NCI-H187 treated with DMSO at 0.1 percent for 48 hours (cell line): ENCODE data around the gene SLCO4C1.
"Not testable (repeated sequence)": the region's sequence is repeated elsewhere in the genome, so short reads cannot be mapped to it uniquely, and the experiment has no call there.

ENCODE experiments used
- DNase-seq: peaks from one replicate; lab custom pipeline; 2025; lab: John Stamatoyannopoulos, UW

Gene SLCO4C1, protein sequence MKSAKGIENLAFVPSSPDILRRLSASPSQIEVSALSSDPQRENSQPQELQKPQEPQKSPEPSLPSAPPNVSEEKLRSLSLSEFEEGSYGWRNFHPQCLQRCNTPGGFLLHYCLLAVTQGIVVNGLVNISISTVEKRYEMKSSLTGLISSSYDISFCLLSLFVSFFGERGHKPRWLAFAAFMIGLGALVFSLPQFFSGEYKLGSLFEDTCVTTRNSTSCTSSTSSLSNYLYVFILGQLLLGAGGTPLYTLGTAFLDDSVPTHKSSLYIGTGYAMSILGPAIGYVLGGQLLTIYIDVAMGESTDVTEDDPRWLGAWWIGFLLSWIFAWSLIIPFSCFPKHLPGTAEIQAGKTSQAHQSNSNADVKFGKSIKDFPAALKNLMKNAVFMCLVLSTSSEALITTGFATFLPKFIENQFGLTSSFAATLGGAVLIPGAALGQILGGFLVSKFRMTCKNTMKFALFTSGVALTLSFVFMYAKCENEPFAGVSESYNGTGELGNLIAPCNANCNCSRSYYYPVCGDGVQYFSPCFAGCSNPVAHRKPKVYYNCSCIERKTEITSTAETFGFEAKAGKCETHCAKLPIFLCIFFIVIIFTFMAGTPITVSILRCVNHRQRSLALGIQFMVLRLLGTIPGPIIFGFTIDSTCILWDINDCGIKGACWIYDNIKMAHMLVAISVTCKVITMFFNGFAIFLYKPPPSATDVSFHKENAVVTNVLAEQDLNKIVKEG

DNA sequence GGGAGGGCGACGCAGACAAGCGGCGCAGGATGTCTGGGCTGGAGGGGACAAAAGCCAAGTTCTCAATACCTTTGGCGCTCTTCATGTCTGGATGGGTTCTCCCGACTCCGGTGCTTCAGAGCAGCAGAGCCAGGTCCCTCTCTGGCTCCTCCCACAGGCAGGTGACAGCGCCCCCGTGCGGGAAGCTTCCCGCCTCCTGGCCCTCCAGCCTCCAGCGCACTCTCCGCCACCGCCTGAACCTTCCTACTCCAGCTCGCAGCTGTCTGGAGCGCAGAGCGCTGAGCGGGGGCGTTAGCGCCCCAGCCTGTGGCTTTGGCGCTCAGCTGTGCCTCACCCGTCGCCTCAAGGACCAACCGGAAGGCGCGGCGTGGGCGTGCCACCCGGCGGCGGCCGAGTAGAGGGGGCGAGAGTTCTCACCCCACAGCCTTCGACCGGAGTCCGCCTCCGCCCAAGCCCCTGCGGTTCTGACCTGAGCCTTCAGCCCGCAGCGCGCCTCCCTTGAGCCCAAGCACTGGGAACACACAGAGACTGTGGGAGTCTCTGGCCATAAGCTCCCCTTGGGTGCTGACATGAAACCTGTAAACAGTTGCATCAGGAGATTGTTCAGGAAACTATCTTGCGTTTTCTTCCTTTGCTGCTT, at the start of gene SLCO4C1:
Gene SLCO4C1, minus strand, starts transcription at position 107 of the 640 bp plus-strand sequence. Its CDS starts 22 bp downstream, at position 85.
- no peak for DNase-seq

DNA sequence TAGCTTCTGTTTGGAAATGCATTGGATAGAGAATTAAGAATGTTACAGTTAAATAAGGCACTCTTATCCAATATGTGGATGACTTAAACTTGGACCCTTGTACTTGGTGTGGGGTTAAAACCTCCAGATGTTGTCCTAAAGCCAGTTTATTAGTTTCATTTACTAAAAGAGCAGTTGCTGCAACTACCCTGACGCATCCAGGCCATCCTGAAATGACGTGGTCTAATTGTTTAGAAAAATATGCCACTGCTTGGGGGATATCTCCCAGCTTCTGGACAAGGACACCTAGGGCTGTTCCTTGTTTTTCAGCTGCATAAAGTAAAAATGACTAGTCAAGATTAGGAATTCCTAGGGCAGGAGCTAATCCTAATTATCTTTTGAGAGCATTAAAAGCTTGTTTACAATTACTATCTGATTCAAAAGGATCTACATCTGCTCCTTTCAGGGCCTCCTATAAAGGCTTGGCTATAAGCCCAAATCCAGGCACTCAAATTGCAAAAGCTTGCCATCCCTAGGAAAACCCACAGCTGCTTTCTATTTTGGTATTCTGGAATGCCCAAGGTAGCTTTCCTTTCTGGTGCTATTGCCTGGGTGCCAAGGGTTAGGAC, 45.7 kb upstream of the SLCO4C1 start:
- DNase-seq: no peak

DNA sequence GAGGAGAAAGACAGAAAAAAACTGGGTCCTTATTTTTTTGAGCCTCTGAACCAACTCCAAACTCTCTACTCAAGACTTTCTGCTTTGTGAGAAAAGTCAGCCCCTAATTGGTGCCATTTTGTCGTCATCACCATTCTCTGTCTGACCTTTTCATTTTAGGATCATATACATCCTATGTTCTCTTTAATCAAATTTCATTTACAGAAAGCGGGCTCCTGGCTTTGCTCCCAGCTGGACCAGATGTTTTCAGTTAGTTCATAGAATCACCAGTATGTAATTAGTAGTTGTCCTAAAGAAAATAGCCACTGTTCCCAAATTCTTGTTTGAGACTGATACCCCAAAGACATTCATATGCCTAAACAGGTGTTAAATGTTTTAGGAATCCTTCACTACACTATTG, 28.6 kb upstream of the SLCO4C1 start:
- no peak for DNase-seq

DNA sequence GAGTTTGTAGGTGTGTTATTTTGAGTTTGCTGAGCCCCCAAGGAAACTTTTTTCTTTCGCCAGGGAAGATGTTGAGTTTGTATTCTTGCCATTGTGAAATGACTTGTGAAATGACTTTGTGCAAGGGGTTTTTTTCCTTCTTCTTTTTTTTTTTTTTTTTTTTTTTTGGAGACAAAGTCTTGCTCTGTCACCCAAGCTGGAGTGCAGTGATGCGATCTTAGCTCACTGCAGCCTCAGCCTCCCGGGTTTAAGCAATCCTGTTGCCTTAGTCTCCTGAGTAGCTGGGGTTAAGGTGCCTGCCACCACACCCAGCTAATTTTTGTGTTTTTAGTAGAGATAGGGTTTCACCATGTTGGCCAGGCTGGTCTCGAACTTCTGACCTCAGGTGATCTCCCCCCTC, 22.7 kb upstream of the SLCO4C1 start:
- not testable (repeated sequence) for DNase-seq

DNA sequence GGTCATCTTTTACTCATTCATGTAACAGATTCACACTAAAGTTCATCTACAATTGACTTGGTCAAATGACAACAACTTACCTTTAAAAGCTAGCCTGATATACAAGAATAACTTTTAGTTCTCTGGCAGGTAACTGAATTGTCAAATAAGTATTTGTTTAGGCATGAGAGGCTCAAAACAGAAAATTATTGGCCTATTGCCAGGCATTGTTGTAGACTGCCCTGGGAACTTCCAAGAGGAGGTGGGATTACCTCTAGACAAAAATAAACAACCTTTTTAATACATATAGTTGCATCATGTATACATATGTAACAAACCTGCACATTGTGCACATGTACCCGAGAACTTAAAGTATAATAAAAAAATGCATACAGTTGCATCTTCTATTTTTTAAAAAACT, 18.2 kb upstream of the SLCO4C1 start:
- DNase-seq: no peak

DNA sequence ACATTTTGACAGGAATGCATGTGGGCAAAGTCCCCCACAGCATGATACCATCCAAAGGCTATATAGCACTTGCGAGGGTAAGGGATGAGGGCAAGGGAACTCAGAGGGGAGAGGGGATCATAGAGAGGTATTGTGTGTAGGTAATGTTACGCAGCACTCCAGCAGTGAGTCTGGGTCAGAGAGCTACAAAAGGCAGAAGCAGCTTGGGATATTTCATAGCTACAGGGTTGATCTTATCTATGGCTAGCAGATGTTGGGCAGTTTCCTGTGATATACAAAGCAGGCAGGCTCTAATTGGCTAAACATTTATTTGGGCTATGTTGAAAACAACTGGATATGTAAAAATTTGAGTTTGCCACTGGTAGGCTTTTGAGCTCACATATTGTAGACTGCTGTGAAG, 17.8 kb upstream of the SLCO4C1 start:
- no peak for DNase-seq

DNA sequence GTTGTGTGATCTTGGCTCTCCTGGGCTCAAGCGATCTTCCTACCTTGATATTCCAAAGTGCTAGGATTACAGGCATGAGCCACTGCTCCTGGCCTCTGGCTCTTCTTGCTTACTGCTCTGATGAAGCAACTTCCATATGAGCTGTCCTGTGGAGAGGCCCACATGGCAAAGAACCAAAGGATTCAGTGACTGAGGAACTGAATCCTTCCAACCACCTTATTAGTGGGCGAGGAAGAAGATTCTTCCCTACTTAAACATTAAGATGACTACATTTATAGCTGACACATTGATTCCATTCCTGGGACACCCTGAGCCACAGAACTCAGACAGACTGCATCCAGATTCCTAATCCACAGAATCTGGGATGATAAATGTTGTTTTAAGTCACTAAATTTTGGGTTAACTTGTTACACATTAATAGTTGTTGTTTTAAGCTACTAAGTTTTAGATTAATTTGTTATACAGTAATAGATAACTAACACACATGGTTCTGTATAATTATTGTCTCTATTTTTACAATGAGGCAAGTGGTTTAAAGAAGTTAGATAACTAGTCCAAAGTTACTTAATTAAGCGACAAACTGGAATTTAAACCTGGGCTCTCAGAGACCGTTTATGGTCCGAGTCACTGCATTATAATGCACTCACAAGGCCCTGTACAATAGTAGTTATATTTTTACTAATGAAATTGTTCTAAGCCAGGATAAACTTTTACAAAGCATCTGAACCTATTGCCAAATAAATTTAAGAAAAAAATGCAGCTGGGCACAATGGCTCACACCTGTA, 16.7 kb upstream of the SLCO4C1 start:
- no peak for DNase-seq

DNA sequence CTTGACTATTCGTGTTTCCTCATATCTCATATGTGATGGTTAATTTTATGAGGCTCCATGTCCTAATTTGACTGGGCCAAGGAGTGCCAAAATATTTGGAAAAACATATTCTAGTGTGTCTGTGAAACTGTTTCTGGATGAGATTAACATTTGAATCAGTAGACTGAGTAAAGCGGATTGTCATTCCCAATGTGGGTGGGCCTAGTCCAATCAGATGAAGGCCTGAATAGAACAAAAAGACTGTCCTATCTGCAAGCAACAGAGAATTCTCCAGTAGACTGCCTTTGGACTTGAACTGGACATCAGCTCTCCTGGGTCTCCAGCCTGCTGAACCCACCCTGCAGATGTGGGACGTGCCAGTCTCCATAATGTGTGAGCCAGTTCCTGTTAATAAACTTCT, 13.5 kb upstream of the SLCO4C1 start:
- no peak for DNase-seq

DNA sequence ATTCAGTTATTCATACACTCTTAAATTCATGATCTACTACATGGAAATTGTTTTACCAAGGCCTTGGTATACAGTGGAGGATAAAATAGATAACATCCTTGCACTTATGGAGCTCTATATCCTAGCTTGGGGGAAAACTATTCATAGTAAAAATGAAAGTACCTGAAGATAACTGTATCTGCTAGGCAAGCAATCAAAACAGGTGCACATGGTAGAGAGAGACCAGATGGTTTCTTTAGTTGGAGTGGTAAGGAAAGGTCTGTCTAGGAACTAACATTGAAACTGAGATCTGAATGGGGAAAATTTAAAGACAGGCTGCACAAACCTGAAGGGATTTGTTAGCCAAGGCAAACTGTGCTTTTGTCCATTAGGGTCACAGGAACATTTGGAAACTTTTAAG, 11.1 kb upstream of the SLCO4C1 start:
- DNase-seq: no peak

DNA sequence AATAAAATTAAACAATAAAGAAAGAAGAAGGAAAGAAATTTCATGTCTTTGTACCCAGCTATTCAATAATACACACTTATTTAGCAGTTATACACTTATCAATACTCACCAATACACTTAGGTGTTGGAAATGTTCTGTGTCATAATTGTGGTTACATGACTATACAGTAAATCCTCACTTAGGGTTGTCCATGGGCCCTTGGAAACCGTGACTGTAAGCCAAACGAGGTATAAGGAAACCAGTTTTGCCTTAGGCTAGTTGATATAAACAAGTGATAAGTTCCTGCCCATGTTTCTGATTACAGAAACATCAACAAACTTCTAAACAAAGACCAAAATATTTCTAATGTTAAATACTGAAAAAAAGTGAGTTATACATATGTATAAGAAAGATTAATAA, 10.0 kb upstream of the SLCO4C1 start:
- no peak for DNase-seq

DNA sequence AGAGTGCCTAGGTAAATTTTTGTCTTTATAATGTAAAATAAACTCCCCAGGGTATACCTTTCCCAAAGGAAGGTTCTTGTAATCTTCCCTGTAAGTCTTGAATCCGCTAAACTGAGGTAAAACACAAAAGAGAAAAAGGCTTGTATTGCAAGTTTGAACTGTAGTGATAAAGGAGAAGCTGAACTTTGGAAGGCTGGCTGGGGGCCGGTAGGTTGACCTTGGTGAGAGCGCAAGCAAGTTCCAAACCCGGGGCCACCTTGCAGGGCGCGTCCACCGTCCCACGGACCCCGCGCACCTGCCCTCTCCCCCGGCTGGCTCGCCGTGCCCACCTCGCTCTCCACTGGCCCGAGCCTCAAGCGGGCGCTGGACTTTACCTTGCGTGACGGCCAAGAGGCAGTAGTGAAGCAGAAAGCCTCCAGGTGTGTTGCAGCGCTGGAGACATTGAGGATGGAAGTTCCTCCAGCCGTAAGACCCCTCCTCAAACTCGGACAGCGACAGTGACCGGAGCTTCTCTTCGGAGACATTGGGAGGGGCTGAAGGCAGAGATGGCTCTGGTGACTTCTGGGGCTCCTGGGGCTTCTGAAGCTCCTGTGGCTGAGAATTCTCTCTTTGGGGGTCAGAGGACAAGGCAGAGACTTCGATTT, 428 bp downstream of the SLCO4C1 start:
- DNase-seq: no peak

DNA sequence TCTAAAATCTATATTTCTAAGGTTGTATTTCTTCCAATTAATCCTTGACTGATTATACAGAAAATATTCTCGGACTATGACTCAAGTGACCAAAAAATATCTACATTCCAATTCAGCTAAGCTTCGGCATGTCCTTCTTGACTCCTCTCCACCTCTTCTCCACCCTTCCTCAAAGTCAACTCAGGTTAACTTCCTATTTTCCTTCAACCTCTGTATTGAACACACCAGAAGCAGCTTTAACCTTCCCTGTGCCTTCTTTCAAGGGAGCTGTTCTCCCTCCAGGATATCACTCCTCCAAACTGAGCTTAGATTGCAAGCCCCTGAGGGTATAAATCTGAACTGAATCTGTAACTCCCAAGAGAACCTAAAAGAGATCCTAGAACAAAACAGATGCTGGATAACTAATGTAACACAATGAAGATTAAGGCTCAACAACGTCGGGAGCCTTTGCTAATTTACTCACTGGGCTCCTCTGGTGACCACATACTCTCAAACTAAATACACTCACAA, 1.1 kb downstream of the SLCO4C1 start:
- no peak for DNase-seq

DNA sequence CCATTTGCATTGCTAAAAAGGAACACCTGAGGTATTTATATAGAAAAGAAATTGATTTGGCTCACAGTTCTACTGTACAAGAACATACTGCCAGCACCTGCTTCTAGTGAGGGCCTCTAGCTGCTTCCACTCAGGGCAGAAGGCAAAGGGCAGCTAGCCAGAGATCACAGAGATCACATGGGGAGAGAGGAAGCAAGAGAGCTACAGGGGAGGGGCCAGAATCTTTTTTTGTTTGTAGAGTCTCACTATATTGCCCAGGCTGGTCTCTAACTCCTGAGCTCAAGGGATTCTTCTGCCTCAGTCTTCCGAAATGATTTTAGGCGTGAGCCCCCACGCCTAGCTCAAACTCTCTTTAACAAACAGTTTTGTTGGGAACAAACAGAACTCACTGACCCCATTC, 6.1 kb downstream of the SLCO4C1 start:
- no peak for DNase-seq

DNA sequence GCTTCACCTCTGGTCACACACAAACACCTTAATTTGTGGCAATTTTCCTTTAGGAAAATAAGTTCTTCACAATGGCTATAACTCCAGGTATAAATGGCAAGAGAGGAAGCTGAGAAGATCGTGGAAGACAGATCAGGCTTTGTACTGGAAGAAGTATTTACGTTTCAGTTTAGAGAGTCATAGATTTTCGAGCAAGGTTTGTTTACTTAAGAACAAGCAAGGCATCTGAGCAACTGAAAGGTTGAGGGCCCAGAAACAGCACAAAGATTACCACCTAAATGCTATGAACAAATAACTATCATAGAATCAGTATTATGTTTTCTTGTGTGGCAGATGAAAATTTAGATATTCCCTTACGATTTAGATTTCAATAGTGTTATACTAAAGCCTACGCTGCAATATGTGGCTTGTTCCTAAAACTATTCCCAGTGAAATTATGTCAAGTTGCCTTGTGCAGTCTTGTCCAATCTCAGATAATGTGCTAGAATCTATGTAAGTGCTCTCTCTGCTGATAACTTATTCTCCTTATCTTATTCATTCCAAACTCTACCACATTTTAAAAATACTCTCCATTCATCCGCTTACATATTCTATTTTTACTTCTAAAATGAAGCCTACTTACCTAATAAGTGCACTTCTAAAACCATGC, 6.7 kb downstream of the SLCO4C1 start:
- no peak for DNase-seq

DNA sequence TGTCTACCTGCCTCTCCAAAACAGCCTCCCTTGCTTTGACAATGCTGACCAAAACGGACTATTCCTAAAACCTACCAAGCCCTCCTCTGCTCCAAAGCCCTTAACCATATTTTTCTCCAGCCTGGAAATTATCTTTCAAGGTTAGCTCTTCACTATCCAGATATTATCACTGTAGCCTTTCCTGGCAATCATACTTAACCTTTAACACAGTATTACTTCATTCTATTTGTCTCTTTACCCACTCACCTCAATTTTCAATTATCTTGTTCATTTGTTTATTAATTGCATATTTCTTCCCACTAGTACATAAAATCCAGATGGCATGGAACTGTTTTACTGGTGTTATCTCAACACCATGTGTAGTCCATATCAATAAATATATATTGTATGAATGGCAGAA, 7.5 kb downstream of the SLCO4C1 start:
- no peak for DNase-seq

DNA sequence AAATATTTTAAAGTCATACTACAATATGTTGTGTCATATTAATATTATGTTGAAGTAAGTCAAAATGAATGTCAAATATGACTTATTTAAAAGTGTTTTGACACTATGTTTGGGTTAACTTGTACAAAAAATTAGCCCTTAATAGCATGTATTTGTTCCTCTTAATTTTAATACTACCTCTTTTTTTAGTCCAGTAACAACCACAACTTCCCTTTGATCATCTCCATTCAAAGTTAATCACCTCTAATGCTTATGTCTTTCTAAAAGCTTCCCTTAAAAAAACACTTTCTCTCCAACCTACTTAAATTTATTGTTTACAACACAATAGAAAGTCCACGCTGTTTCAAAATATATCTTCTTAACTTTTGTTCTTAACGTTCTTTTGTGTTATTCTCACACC, 9.6 kb downstream of the SLCO4C1 start:
- no peak for DNase-seq

DNA sequence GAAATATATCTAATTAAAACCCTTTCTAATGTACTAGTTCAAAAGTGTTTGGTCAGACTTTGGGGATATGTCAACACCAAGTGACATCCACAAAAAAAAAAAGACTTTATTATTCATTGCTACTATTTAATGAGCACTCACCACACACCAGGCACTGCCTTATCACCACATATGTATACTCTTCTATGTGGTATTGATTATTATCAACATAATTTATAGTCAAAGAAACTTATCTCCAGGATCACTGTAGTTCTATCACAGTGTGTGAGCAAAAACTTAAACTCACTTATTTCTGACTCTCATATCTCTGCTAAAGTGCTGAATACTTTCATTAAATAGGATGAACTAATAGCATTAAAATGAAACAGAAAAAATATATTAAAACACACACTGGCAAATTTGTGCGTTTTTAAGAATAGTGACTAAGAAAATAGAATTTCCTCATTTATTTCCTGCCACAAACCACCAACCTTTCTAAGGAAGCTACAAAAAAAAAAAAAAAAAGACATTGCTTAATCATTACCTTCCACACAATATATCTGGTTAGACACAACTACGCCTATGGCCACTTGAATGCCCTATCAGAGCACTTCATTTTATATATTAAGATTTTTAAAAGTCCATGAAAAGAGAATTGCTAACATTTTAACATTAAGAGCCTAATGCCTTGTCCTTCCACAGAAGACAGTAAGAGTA, 12.8 kb downstream of the SLCO4C1 start:
- DNase-seq: no peak

DNA sequence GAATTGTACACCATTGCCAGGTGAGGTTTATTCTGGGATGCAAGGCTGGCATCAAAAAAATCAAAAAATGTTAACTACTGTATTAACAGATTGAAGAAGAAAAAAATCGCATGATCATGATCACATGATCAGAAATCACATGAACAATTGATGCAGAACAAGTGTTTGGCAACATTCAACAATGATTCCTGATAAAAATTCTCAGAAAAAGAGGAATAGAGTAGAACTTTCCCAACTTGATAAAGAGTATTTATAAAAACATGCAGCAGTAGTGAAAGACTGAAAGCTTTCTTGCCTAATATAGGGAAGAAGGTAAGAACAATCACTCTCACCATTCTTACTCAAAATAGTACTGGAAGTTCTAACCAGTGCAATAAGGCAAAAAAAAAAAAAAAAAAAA, 16.4 kb downstream of the SLCO4C1 start:
- no peak for DNase-seq

DNA sequence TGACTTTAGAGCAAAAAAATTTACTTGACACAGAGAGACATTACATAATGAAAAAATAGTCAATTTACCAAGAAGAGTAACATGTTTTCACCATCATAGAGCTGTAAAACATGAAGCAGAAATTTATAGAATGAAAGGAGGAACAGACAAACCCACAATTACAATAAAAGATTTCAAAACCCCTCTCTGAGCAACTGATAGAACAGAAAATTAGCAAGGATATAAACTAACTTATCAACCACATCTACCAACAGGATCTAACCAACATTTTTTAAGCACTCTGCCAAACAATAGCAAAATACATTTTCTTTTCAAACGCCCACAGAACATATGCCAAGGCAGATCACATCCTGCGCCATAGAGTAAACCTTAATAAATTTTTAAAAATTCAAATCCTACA, 17.9 kb downstream of the SLCO4C1 start:
- no peak for DNase-seq

DNA sequence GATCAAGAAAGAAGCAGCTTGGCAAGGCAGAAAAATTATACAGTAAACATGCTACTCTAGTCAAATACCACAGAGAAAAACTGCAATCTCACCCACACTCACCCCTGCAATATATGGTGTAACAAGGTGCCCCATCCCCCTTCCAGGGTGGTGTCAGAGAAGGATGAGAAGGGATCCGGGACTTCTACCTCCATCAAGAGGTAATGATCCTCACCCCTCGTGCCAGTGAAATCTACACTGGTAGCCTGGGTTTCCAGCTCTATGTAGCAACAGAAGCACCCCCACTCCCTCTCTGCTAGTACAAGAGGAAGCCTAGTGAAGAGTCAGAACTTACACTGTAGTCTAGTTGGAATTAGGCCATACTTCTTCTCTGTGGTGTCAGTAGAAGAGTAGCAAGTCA, 18.9 kb downstream of the SLCO4C1 start:
- no peak for DNase-seq
